Amygdala (tissue), 56 donors: ENCODE measurements around the gene PTGR3.
A peak's percentile ranks its signal among the peaks of the same experiment; 100 is the strongest.

Source experiments
- DNase-seq, 56 donors: peaks; one replicate each; lab custom pipeline; 2025; lab: John Stamatoyannopoulos, UW

PTGR3 gene

DNA sequence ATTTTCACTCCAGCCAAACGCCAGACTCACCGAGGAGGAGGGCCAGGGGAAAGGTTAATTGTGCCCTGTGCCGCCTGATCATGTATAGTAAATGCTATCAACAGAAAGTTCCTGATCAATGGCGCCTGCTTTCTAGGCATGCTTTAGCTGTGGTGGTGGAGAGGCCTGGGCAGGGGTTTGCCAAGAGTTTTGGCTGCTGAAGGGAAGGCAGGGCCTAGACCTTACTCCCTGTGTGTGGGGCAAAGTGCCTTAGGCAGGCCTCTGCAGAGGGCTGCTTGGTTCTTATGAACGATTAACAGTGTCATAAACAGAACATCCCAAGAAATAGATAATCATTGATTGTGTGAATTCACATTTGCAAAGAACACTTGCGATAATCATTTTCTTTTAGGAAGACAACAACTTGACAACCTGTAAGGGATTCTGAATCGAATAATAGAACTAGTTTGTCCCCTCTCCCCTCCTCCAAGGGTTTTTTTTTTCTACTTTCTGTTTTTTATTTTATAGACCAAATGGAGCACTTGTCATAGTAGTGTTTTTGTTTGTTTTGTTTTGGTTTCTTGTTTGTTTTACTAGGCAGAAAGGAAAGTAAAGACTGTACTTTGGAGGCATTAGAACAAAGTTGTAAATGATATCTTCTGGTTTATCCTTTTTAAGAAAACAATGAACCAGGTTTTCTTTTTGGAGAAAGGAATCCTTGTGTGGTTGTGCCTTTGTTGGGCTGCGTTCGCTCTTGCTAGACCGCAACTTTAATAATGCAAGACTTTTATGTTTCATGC, 8.2 kb upstream of the PTGR3 start:
- no peak for DNase-seq

DNA sequence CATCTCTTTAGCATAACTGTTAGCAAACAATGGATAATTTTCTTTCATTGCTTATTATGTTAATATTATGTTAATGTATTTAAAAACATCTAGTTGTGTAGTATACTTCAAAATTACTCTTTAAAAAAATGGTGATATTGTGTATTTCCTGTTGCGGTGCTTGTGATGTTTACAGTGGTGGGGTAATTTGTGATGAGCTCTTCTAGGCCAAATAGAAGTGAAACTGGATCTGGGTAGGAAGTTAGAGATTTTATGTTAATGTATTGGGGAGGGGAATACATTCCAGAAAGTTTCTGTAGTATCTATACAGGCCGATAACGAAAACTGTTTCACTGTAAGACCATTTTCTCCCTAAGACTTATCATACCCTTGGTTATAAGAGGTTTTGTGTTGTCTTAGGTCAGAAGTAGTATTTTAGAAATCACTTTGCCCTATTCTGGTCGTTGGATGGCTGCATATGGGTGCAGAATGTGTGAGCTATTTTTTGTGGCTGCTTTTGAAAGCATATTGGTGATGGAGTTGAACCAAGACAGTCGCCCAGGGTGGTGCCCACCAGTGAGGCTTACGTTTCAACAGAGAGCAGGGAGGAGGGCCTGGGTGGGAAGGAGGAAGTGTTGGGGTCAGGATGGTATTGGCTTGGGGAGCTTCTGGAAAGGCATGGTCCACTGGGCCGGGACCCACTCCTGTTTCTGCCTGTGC, 7.4 kb upstream of the PTGR3 start:
- no peak for DNase-seq

DNA sequence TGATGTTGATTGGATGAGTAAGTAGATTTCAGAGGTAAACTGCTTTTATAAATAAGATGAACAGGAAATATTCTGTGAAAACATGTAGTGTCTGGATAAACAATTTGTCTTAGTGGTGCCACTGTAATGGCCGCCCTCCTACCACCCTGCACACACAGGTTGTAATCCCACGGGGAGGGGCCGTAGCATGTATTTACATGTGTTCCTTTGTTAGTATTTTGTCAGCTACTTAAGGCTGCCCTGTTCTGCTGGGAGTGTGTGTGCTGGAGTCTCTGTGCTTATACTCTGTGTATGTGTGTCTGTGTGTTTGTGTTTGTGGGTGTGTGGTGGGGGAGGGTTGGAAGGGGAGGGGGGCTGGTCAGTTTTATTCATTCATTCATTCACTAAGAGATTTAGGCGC, 6.7 kb upstream of the PTGR3 start:
- DNase-seq, result no peak

DNA sequence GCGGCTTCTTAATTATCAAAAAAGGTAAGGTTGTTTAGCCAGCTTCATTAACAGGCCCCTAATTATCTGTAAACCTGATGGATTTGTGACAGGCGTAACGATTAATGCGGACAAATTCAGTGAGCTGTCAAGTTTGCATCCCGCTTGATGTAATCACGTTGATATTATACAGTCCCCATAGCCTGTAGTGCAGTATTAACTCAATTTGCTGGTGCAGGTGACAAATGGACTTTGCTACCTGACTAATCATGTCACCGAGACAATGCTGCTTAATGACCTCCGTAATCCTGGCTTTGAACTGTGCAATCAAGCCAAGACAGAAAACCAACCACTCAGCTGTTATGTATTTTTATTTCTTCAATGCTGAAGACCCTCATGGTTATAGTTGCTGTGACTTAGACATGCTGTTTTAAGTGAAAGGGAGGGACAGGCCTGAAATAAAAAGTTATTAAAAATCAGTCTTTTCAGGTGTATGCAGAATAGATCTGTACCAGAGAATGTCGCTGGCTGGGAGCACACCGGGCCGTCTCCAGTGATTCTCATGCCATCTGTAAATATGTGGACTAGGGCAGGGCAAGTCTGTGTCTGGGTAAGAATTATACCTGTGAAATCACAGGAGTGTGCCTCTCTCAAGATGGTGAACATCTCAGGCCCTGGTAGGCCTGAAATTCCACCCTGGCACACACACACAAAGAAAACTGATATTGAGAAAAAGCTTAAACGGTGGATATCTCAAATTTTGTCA, 6.0 kb upstream of the PTGR3 start:
- DNase-seq, result no peak

DNA sequence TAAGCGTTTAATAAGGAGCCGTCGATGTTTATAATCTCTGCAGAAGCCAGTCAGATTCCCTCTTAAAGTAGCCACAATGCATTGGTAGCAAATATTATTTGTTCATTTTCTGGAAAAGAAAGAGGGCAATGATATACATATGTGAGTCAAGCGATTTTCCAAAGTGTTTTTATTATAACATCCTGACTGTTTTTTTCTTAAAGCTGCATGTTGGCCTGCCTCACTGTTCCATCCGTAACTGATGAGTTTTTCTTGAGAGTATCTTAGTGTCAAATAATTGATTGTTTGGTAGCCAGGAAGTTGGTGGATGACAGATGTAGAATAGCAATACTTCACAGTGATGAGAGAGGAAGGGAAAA, 5.4 kb upstream of the PTGR3 start:
- no peak for DNase-seq

DNA sequence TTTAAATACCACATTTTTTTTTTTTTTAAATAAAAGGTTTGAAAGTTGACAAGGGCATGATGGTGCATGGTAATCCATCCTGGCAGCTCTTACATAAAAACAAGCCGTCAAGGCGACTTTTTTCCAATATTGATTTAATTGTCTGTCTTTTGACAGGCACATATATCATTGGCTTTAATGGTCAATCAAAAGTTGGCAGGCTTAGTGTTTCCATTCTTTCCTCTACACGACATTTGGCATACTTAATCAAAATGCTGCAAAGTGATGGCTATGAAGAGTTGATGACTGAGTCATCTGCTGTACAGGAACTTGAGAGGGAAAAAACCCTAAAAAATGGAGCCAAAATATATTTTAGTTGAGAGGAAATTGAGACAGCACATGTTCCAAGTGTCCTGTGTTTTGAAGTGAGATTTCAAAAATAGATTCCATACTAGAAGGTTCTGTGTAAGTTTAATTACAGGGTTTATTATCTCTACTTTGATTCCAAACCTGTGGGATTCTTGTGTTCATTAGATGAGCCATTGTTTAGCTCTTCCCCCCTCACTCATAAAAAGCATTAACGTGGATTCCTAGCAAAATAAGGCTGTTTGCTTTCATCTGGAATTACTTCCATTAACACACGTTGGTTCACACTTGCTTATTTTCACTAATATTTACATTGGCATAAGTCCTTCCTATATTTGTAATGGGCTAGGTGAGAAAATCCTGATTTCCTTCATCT, 4.8 kb upstream of the PTGR3 start:
- no peak for DNase-seq

DNA sequence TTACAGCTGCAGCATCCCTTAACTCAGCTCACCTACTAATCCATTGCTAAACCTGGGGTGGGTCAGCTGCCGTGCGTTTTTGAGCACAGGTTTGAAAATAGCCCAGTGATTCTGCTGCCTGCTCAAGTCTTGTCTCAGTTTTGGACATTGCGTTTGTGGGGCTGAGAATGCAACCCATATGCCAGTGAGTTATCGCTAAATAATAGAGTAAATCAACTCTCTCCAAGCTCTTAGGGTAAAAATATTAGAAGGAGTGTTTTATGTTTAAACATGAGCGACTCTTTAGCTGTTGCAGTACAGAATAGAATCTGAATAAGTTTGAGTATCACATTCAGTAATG, 3.8 kb upstream of the PTGR3 start:
- DNase-seq, result no peak

DNA sequence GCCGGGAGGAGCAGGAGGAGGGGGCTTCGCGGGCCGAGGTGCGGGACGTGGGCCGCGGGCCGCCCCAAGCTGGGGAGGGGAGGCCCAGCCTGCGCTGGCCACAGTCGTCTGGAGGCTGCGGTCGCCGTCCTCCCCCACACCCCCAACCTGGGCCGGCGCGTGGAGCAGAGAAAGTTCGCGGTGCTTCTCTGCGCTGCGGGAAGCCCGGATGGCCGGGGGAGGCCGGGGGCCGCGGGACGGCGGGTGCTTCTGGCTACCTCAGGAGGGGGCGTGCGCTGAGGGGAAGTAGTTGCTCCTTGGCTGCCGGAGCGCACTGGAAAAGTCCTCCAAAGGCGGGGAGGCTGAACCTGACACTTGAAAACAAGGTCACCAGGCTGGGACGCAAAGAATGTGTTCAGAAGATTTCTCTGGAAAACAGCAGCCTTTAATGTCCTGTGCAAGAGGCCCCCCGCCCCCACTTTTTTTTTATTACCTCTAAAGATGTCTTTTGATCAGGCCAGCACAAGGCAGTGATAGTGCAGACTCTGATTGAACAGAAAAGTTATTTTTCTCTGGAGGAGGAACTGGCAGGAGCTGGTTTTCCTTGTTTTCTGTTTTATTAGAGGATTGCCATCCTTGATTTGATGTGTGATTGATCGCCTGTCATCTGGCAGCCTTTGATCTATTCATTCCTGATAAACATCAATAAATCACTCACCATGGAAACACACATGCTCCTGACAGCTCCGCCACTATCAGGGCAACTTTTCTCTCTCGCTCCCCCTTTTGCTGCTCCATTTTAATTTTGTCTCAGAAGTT, 3.2 kb upstream of the PTGR3 start:
- peak in 7 of 56 donors; percentile 19 to 47 (median 24) for DNase-seq

DNA sequence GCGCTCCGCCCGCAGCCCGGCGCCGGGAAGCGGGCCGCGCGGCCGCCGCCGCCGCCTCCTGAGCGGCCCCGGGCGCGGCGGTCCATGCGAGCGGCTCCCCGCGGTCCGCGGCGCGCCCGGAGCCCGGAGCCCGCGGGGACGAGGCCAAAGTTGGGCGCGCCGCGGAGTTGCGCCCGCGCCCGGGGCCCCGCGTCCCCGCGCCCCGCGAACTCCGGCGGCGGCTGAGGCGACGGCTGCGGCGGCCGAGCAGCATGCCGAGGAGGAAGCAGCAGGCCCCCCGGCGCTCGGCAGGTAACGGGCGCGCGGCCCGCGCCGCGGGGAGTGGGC, 2.6 kb upstream of the PTGR3 start:
- DNase-seq, result no peak

DNA sequence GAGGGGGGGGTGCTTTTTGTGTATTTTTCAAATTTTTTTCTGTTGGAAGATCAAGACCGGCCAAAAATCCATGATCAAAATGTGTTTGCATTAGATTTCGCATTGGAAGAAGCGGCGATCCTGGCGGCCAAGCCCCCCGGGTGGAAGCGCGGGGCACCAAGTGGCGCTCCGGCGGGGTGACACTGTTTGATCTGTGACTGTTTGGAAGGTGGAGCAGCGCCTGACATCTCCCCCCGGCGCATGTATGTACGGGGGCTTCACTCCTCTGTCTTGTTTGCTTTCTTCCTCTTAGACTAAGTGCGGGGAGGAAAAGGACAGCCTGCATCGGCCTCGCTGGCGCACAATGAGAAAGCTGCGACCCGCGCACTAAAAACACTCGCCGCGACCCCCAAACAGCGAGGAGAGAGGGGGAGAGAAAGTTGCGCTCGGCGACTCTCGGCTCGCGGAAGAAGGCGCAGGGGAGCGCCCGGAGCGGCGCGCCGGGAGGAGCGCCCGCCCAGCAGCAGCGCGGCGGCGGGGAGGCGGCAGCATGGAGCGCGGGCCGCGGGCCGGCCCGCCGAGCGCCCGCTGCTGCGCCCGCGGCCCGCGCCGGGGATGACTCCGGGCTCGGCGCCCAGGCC, 2.2 kb upstream of the PTGR3 start:
- DNase-seq, result peak in 4 of 56 donors; percentile 31 to 50 (median 40)

DNA sequence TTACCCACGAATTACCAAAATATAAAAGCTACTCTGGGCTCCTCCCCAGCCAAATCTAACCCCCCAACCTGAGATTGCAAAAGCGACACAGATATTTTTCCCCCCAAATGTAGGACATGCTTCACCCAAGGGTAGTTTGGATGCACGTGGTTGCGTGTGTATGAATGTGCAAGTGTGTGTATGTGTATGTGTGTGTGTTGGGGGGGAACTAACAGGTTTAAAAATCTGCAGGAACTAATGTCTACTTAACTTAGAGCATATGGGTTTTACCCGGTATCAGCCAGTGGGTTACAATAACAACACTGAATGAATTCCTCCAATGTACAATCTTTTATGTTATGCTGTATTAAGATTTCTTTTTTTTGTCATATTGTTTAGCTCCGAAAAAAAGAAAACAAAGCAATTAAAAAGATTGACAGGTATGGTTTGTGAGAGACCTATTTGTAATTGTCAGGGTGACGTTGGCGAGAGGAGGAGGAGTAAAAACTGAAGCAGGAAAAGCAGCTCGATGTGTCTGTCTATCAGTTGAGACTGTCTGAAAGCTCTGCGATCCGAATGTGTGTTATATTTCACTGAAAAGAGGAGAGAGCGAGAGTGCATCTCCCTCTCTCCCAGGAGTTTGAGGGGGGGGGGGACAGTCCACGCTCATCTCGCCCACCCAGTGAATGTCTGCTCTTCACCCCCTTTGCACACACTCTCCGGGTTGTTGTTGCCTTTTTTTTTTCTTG, 1.5 kb upstream of the PTGR3 start, which contains the start of gene TSHZ1:
Gene TSHZ1, plus strand, starts transcription at position 524 of the 728 bp plus-strand sequence. CDS start 1,080 bp downstream, outside the sequence.
- DNase-seq, result peak in 32 of 56 donors; percentile 22 to 75 (median 50)

DNA sequence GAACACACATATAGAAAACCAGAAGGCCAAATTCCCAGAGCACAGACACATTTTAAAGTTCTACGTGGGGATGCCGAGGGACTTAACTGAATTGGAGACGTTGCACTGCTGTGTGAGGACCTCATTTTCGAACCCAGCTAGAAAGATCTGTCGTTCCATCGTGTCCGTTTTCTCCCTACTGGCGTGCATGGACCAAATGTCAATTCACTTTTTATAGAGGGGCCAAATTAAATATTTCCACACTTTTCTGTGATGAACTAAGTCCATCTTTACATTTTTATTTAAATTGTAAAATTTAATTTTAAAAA, 966 bp upstream of the PTGR3 start:
- DNase-seq, result peak in 2 of 56 donors; percentile 22 to 58

DNA sequence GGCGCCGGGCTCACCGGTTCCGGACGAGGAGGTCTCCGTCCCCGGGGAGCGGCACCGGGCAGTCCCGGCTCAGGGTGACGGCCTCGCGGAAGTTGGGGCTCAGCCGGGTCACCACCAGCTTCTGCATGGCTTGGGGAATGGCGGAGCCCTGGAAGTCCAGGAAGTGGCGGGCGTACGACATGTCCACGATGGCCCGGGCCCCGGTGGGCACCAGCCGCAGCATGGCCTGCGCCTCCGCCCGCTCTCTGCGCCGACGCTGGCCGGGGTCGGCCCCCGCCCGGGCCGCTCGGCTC, 157 bp downstream of the PTGR3 start:
- DNase-seq, result peak in 11 of 56 donors; percentile 33 to 77 (median 69)

DNA sequence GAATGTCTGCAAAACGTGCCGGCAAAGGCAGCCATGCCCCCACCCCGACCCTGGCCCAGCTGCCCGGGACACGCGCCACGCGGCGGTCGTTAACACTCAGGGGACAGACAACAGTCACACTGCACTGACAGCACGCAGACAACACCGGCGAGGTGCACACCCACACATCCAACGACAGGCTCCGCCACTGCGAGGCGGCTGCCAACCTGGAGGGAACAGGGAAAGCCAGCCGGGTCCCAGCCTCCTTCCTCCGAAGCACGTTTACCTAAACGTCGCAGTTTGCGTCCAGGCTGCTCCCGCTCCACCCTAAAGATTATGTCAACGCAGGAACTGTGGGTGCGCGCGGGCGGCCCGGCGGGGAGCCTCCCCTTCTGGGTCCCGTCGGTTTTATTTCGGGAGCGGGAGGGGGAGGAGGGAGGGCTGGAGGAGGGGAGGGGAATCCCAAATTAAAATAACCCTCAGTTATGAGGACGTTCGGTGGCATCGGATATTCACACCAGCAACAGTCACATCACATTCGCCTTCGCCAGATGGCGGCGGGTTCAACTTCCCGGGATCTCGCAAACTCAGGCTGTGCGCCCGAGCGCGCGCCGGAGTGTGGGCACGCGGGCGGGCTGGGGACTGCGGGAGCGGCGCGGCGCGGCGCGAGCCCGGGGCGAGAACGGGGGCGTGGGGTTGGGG, 644 bp downstream of the PTGR3 start:
- DNase-seq, result peak in 29 of 56 donors; percentile 25 to 73 (median 56)

DNA sequence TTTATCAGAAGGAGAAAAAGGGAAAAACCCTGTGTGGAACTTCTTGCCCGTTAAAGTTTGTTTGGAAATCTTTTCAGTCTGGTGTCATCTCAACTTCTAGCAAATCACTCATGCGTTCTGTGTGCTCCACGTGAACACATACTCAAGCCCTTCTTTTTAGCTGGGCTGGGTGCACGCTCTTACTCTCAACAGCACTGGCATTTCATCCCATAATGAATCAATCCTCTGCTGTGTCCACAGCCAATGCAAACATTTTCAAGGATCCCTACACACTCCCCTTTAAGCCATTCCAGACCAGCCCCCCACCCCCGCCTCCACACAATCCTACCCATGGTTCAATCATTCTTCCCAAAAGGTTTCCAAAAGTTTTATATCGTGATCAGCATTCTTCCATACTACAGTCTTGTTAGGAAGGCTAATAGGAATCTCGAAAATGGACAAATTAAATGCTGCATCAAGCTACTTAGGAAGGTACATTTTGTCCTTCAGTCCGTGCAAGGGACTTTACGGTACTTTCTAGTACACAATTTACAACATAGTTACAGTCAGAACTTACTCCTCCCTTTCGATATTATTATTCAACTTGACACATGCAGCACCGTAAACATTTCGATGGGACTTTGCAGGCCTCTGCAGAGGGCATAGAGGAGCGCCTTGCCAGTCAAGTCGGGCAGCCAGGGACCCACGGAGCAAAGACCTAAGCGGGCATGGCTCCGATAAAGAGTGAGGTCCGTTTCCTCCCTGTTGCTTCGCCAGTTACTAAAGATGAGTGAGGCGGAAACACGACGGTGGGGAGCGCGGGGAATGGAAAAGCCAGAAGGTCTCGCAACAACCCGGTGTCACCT, 1.4 kb downstream of the PTGR3 start:
- DNase-seq, result no peak

DNA sequence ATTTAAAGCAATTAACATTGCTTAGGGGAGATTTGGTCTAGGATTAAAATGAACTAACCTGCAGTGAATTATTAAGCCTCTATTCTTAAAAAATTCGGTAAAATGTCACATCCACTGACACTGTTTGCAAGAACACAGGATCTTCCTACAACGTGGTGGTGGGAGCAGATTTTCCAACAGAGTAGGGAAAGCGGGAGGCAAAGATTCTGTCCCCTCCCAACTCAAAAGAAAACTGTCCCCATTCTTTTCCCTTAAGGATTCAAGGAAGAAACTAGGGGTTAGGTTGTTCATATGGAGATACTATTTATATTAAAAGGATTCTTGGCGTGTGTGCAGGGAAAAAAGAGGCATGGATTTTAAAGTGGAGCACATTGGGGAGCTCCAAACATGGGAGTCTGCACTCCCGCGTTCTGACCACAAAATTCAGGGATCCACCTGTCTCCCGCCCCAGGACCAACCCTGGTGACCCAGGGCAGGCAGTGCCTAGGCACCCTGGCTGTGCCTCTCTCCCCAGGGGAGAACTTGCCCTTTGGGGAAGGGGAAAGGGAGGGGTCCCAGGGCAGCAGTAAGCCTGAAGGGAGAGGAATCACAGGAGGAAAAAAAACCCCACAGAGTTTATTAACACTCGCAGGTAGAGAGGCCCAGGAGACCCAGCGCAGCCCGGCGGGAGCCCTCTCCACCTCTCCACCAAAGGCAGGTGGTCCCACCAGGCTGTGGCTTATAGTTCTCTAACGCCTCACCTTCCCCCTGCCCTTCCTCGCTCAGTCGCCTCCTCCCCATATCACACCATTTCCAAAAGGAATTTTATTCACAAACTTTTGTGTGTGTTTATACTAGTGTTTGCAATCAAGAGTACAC, 2.3 kb downstream of the PTGR3 start:
- no peak for DNase-seq
